IMR-90 (cell line): ENCODE data around the gene MDFIC2. TPM values are rescaled to one million over a fixed set of nuclear protein-coding genes. Genes with fewer than 3 reads are reported as not detected.

ENCODE experiments used
- ATAC-seq: fragments of 200-7000 bp; cut with Tn5 transposase; 2 replicates; pipeline ENCODE4 v1.9.1; 2020; ENCODE audit warnings: low read depth, mild to moderate bottlenecking, moderate library complexity
- BruUV-seq: library from RNA; stranded (reverse); fragments of 400-500 nt; replicated peaks from 2 replicates; lab custom pipeline; 2021; lab: Mats Ljungman, UMichigan
- CTCF ChIA-PET: fragments of 300-600 bp; formaldehyde crosslinking; extraction: SDS; loops from one replicate; lab custom pipeline; 2021; ENCODE audit warnings: antibody characterized with exemption; lab: Yijun Ruan, JAX
- POLR2A ChIA-PET: fragments of 300-600 bp; sonication (Branson Sonifier 250); formaldehyde crosslinking; loops from one replicate; lab custom pipeline; 2022; ENCODE audit warnings: antibody characterized with exemption; ENCODE audit not compliant: unreplicated experiment; lab: Charles Lee
- DNase-seq: peaks from one replicate; pipeline ENCODE4 v3.0.0; 2013
- H2AFZ ChIP-seq: replicated peaks from 2 replicates; pipeline ENCODE3; 2013; ENCODE audit warnings: low read length, mild to moderate bottlenecking; ENCODE audit not compliant: poor library complexity
- H2AK5ac ChIP-seq: 2 replicates; pipeline ENCODE4 v1.6.1; 2013; ENCODE audit warnings: low read depth, low read length, inconsistent platforms
- H2AK9ac ChIP-seq: replicated peaks from 2 replicates; pipeline ENCODE3; 2013; ENCODE audit warnings: mild to moderate bottlenecking, low read depth, low read length, moderate library complexity; ENCODE audit not compliant: poor library complexity
- H2BK120ac ChIP-seq: 2 replicates; pipeline ENCODE4 v1.6.1; 2013; ENCODE audit warnings: low read depth, low read length, inconsistent platforms
- H2BK15ac ChIP-seq: 3 replicates; pipeline ENCODE4 v1.6.1; 2013; ENCODE audit warnings: low read depth, low read length, inconsistent platforms
- H2BK20ac ChIP-seq: 2 replicates; pipeline ENCODE4 v1.6.1; 2013; ENCODE audit warnings: low read depth, mild to moderate bottlenecking, inconsistent platforms, low read length, moderate library complexity
- H2BK5ac ChIP-seq: 2 replicates; pipeline ENCODE4 v1.6.1; 2013; ENCODE audit warnings: mild to moderate bottlenecking, low read depth, low read length, inconsistent platforms; ENCODE audit not compliant: poor library complexity, severe bottlenecking
- H3K14ac ChIP-seq: replicated peaks from 2 replicates; pipeline ENCODE4 v1.6.1; 2013; ENCODE audit warnings: low read depth, low read length, inconsistent platforms
- H3K18ac ChIP-seq: 2 replicates; pipeline ENCODE4 v1.6.1; 2013; ENCODE audit warnings: low read depth, low read length, control low read depth
- H3K23ac ChIP-seq: 2 replicates; pipeline ENCODE4 v1.6.1; 2013; ENCODE audit warnings: low read depth, low read length, inconsistent platforms
- H3K27ac ChIP-seq: 2 replicates; pipeline ENCODE4 v1.5.1; 2013; ENCODE audit warnings: mild to moderate bottlenecking, control low read depth, low read length; ENCODE audit not compliant: insufficient read depth
- H3K27me3 ChIP-seq: 2 replicates; pipeline ENCODE4 v1.6.1; 2013; ENCODE audit warnings: low read length; ENCODE audit not compliant: control insufficient read depth, insufficient read depth
- H3K36me3 ChIP-seq: 2 replicates; pipeline ENCODE4 v1.6.1; 2013; ENCODE audit warnings: low read length, mixed read lengths; ENCODE audit not compliant: control insufficient read depth, insufficient read depth
- H3K4ac ChIP-seq: 2 replicates; pipeline ENCODE4 v1.6.1; 2013; ENCODE audit warnings: low read depth, low read length, inconsistent platforms
- H3K4me1 ChIP-seq: 2 replicates; pipeline ENCODE4 v1.6.1; 2013; ENCODE audit warnings: low read length, mixed read lengths; ENCODE audit not compliant: control insufficient read depth, insufficient read depth
- H3K4me2 ChIP-seq: 2 replicates; pipeline ENCODE4 v1.6.1; 2013; ENCODE audit warnings: low read depth, mild to moderate bottlenecking, control low read depth, low read length, moderate library complexity
- H3K4me3 ChIP-seq: 2 replicates; pipeline ENCODE4 v1.5.1; 2013; ENCODE audit warnings: low read depth, mild to moderate bottlenecking, control low read depth, low read length, moderate library complexity; ENCODE audit not compliant: insufficient read depth
- H3K56ac ChIP-seq: 2 replicates; pipeline ENCODE4 v1.6.1; 2013; ENCODE audit warnings: low read length, inconsistent platforms; ENCODE audit not compliant: insufficient read depth; ENCODE audit errors: extremely low read depth
- H3K79me1 ChIP-seq, 2 experiments: 2 replicates each; pipeline ENCODE4 v1.6.1; 2013; ENCODE audit warnings: low read length in 2 of 2, inconsistent platforms in 1 of 2, low read depth in 1 of 2
- H3K9ac ChIP-seq: 2 replicates; pipeline ENCODE4 v1.6.1; 2013; ENCODE audit warnings: low read depth, low read length, control low read depth
- H3K9me1 ChIP-seq: 2 replicates; pipeline ENCODE4 v1.6.1; 2013; ENCODE audit warnings: low read length, inconsistent platforms; ENCODE audit not compliant: insufficient read depth
- H3K9me3 ChIP-seq: 2 replicates; pipeline ENCODE4 v1.6.1; 2013; ENCODE audit warnings: low read length; ENCODE audit not compliant: control insufficient read depth, insufficient read depth
- H4K20me1 ChIP-seq: 2 replicates; pipeline ENCODE4 v1.6.1; 2013; ENCODE audit warnings: low read length, inconsistent platforms; ENCODE audit not compliant: insufficient read depth
- H4K5ac ChIP-seq: 2 replicates; pipeline ENCODE4 v1.6.1; 2013; ENCODE audit warnings: mild to moderate bottlenecking, low read depth, low read length, control low read depth
- H4K8ac ChIP-seq, 2 experiments: 2 replicates each; pipeline ENCODE4 v1.6.1; 2013; ENCODE audit warnings: low read depth in 2 of 2, low read length in 2 of 2, control low read depth in 1 of 2, inconsistent platforms in 1 of 2
- H4K91ac ChIP-seq: 2 replicates; pipeline ENCODE4 v1.6.1; 2013; ENCODE audit warnings: low read depth, low read length, inconsistent platforms; ENCODE audit not compliant: insufficient read depth
- MAZ ChIP-seq: IDR thresholded peaks from 2 replicates; pipeline ENCODE4 v1.6.1; 2012; ENCODE audit warnings: low read depth, mild to moderate bottlenecking, low read length, improper control_type of control experiment, moderate library complexity, borderline replicate concordance
- NFE2L2 ChIP-seq: fragments of 150-350 bp; IDR thresholded peaks from 2 replicates; pipeline ENCODE4 v1.6.1; 2016; ENCODE audit warnings: low read depth, mild to moderate bottlenecking, low read length
- WGBS, 2 experiments: methylation state at CpG; one replicate each; pipeline versions ENCODE4 v1.1.5 to v1.1.7; 2013; ENCODE audit warnings: missing lambda C conversion rate in 2 of 2; ENCODE audit not compliant: insufficient read length in 1 of 2; ENCODE audit errors: extremely low coverage in 2 of 2; 5-methylcytosine and 5-hydroxymethylcytosine counted together
- dilution Hi-C: fragments of 300-500 bp; cut with HindIII; formaldehyde crosslinking; loops from one replicate; pipeline ENCODE4 v1.14.3; 2018; ENCODE audit warnings: low sequenced_read_pairs; ENCODE audit not compliant: unreplicated experiment
- in situ Hi-C: fragments of 300-500 bp; cut with MboI; formaldehyde crosslinking; loops from 3 replicates; pipeline ENCODE4 v1.14.3; 2019; ENCODE audit warnings: low sequenced_read_pairs, inconsistent platforms, mixed read lengths
- intact Hi-C: fragments of 100-400 bp; cut with micrococcal nuclease; formaldehyde crosslinking; loops from 2 replicates; pipeline ENCODE4 v1.10.0; 2022
- polyA plus RNA-seq, 3 experiments: library from polyadenylated mRNA; depleted of rRNA; stranded (reverse); fragments of >200 nt; gene quantifications; 2 replicates each; pipeline ENCODE4 v1.2.3, GENCODE V29; 2012; ENCODE audit warnings: low replicate concordance in 1 of 3
- total RNA-seq: library from RNA; depleted of rRNA; stranded (reverse); fragments of >200 nt; gene quantifications from 2 replicates; pipeline ENCODE4 v1.2.3, GENCODE V29; 2012

The MDFIC2 gene
- total and polyA plus RNA-seq, 2 of the 4 experiments (the other 2 are of a cell fraction): not detected

DNA sequence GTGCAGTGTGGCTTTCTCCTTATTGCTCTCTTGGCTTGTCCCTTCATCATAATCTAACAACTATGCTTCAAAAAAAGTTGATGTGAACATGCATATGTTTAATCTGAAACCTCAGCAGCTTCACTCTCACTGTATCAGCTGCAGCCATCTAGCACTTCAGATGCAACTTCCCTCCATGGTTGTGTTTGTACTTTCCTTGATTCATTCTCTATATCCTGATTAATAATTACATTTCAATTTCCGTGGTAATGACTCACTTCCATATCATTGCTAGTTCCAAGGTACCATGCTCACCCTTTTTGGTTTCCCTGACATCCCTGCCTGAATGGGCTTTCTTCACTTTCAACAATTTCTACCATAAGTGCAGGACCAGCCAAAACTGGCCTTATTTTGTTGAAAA, 51.2 kb downstream of the MDFIC2 start:
- Histone ChIP-seq H3K4me3 (no peak overlapping the region), H3K4me1 (no peaks in the 10 kb centered on the region), H2BK5ac (no peak overlapping the region), H4K91ac (no peak overlapping the region), H3K9ac (no peak overlapping the region), H2AFZ (no peak overlapping the region), H2AK9ac (no peak overlapping the region), H3K36me3 (no peaks in the 10 kb centered on the region), H2BK15ac (no peak overlapping the region), H3K4me2 (no peak overlapping the region), H3K9me1 (no peaks in the 10 kb centered on the region), H2BK120ac (no peak overlapping the region), H3K23ac (no peak overlapping the region), H3K18ac (no peak overlapping the region), H4K5ac (no peak overlapping the region), H4K20me1 (no peaks in the 10 kb centered on the region), H3K4ac (no peak overlapping the region), H3K27me3 (no peaks in the 10 kb centered on the region), H3K14ac (no peak overlapping the region), H3K79me1 (no peaks in the 10 kb centered on the region), H3K27ac (no peak overlapping the region), H3K56ac (no peak overlapping the region), H4K8ac (no peak overlapping the region), H2AK5ac (no peak overlapping the region), H2BK20ac (no peak overlapping the region), H3K9me3 (no peaks in the 10 kb centered on the region)
- ChIA-PET CTCF (no interaction called here), POLR2A (no interaction called here)
- TF ChIP-seq NFE2L2 (no peak), MAZ (no peak)
- in situ Hi-C loops (no loop called here), dilution Hi-C loops (no loop called here), intact Hi-C loops (no loop called here)
- ATAC-seq: no peak
- no TSS peak for BruUV-seq
- WGBS, 2 experiments: 40% methylated on average over 1 of the region's 1 CpG; no CpG with 5 or more reads in 1 of the 2 experiments
- no peak for DNase-seq
